IMR-90 (cell line): ENCODE results near the gene WDFY2.

Experiments used
- CTCF ChIP-seq: conservative IDR thresholded peaks from 2 replicates; pipeline ENCODE4 v1.5.1; 2012; ENCODE audit warnings: mild to moderate bottlenecking, low read depth, low read length, improper control_type of control experiment
- MAFK ChIP-seq: IDR thresholded peaks from 2 replicates; pipeline ENCODE4 v1.6.1; 2012; ENCODE audit warnings: low read depth, low read length, improper control_type of control experiment
- POLR2A ChIP-seq: IDR thresholded peaks from 2 replicates; pipeline ENCODE4 v1.6.1; 2012; ENCODE audit warnings: mild to moderate bottlenecking, low read depth, low read length
- USF2 ChIP-seq: fragments of 150-350 bp; IDR thresholded peaks from 2 replicates; pipeline ENCODE4 v1.6.1; 2017; ENCODE audit warnings: mild to moderate bottlenecking, antibody characterized with exemption, low read length, low read depth

- no peak for TF ChIP-seq MAFK
- no peak for TF ChIP-seq POLR2A
- TF ChIP-seq CTCF, result no peak
- no peak for TF ChIP-seq USF2
These were observed 131.4 kb downstream of the WDFY2 start for GRCh38 chr13:51715613-51716012.
